GM12875 (cell line): ENCODE data around the gene MAN2B2.
A peak's percentile ranks its signal among the peaks of the same experiment; 100 is the strongest.

Experiments used
- H3K4me3 ChIP-seq: one replicate; pipeline ENCODE4 v1.5.1; 2011; ENCODE audit warnings: low read depth, low read length, control low read depth
- TF ChIP-seq, protein P1 (sequence below): IDR thresholded peaks from 2 replicates; pipeline ENCODE4 v1.5.1; 2011; ENCODE audit warnings: low read depth, mild to moderate bottlenecking, control low read depth, inconsistent platforms, low read length, moderate library complexity, borderline replicate concordance; ENCODE audit not compliant: insufficient read depth

The MAN2B2 gene

GRCh38 chr4:6575503-6576240, 683 bp downstream of the MAN2B2 start:
- peak overlapping the region; percentile 91 for H3K4me3 ChIP-seq
- TF ChIP-seq, protein P1, sequence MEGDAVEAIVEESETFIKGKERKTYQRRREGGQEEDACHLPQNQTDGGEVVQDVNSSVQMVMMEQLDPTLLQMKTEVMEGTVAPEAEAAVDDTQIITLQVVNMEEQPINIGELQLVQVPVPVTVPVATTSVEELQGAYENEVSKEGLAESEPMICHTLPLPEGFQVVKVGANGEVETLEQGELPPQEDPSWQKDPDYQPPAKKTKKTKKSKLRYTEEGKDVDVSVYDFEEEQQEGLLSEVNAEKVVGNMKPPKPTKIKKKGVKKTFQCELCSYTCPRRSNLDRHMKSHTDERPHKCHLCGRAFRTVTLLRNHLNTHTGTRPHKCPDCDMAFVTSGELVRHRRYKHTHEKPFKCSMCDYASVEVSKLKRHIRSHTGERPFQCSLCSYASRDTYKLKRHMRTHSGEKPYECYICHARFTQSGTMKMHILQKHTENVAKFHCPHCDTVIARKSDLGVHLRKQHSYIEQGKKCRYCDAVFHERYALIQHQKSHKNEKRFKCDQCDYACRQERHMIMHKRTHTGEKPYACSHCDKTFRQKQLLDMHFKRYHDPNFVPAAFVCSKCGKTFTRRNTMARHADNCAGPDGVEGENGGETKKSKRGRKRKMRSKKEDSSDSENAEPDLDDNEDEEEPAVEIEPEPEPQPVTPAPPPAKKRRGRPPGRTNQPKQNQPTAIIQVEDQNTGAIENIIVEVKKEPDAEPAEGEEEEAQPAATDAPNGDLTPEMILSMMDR = no peak

GRCh38 chr4:6576512-6576911, 1.5 kb downstream of the MAN2B2 start:
- no peak overlapping the region for H3K4me3 ChIP-seq
- TF ChIP-seq, protein P1 = no peak

GRCh38 chr4:6576932-6577331, 1.9 kb downstream of the MAN2B2 start:
- TF ChIP-seq, protein P1 = no peak
- H3K4me3 ChIP-seq = no peak overlapping the region

- TF ChIP-seq, protein P1 = no peak
- no peak overlapping the region for H3K4me3 ChIP-seq
Observed at GRCh38 chr4:6577409-6577808, 2.4 kb downstream of the MAN2B2 start.

DNA sequence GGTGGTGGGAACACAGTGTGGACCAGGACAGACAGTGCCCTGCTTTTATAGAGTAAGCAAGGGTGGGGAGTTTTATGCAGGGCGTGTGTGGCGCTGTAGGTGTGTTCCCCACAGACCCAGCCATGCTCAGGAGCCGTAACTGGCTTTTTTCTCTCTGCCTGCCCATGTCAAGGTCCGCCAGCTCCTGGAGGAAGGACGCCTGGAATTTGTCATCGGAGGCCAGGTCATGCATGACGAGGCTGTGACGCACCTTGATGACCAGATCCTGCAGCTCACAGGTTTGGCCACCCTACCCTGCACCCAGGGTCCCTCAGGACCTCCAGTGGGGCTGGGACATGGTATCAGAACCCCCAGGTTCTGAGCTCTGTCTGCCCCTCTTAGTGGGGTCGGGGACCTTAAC, 3.2 kb downstream of the MAN2B2 start:
- H3K4me3 ChIP-seq = no peak overlapping the region
- TF ChIP-seq, protein P1 = no peak

- TF ChIP-seq, protein P1 = no peak
- H3K4me3 ChIP-seq = no peak overlapping the region
Observed at GRCh38 chr4:6580353-6580752, 5.4 kb downstream of the MAN2B2 start.

- H3K4me3 ChIP-seq = no peak overlapping the region
- TF ChIP-seq, protein P1 = no peak
Observed at GRCh38 chr4:6581566-6582121, 6.7 kb downstream of the MAN2B2 start.
